NCI-H1092 treated with DMSO at 0.1 percent for 48 hours (cell line): ENCODE data around the gene AMY1B.
"Not testable (repeated sequence)": the region's sequence is repeated elsewhere in the genome, so short reads cannot be mapped to it uniquely, and the experiment has no call there.

Experiments
- DNase-seq: peaks from one replicate; lab custom pipeline; 2025; lab: John Stamatoyannopoulos, UW

The AMY1B gene

GRCh38 chr1:103696110-103696509 lies at the start of gene AMY1B:
AMY1B (minus strand) TSS chr1:103696210; CDS start chr1:103695639, 571 bp downstream.
- not testable (repeated sequence) for DNase-seq

GRCh38 chr1:103745040-103745439 lies 49.0 kb upstream of the AMY1B start:
- DNase-seq = not testable (repeated sequence)

DNA sequence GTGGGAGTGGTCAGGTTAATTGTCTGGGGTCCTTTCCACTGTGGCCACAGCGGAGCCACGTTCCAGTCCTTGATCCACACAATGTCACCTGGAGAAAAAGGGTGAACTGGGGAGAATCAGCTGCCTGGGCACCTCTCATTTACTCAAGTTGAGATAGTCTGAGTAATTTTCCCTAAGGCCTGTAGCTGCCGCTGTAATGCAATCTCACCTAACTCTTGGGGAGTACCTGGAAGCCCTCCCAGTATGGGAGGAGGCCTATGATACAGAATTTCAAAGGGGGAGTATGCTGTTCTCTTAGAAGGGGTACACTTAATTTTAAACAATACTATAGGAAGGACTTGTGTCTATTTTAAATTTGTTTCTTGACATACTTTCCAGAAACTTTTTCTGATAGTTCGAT lies 48.4 kb upstream of the AMY1B start:
- DNase-seq = not testable (repeated sequence)

DNA sequence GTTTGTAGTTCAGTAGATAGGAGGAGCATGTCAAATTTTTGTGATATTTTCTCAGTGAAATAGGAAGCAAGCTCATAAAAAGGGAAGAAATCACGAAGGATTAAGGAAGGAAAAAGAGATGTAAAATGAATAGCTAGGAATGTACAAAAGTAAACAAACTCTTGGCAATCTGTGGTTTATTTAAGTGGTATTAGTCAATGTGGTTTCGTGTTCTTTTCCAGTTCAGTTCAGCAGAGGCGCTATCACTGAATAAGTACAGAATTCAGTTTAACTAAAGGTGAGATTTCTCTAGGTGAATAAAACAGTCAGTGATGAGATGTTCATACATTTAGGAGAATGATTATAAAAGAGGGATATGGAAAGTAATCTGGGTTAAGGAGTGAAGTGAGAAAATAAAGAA lies 42.0 kb upstream of the AMY1B start:
- DNase-seq = not testable (repeated sequence)

GRCh38 chr1:103735334-103735733 lies 39.3 kb upstream of the AMY1B start:
- not testable (repeated sequence) for DNase-seq

- DNase-seq = not testable (repeated sequence)
Observed at GRCh38 chr1:103721473-103721872, 25.5 kb upstream of the AMY1B start.

GRCh38 chr1:103717404-103717803 lies 21.4 kb upstream of the AMY1B start:
- DNase-seq = not testable (repeated sequence)

- not testable (repeated sequence) for DNase-seq
Observed at GRCh38 chr1:103710381-103710780, 14.4 kb upstream of the AMY1B start.

- DNase-seq = not testable (repeated sequence)
Observed at GRCh38 chr1:103707670-103708069, 11.7 kb upstream of the AMY1B start.

DNA sequence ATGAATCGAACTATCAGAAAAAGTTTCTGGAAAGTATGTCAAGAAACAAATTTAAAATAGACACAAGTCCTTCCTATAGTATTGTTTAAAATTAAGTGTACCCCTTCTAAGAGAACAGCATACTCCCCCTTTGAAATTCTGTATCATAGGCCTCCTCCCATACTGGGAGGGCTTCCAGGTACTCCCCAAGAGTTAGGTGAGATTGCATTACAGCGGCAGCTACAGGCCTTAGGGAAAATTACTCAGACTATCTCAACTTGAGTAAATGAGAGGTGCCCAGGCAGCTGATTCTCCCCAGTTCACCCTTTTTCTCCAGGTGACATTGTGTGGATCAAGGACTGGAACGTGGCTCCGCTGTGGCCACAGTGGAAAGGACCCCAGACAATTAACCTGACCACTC lies 5.2 kb upstream of the AMY1B start:
- not testable (repeated sequence) for DNase-seq

GRCh38 chr1:103700669-103701068 lies 4.7 kb upstream of the AMY1B start:
- not testable (repeated sequence) for DNase-seq

DNA sequence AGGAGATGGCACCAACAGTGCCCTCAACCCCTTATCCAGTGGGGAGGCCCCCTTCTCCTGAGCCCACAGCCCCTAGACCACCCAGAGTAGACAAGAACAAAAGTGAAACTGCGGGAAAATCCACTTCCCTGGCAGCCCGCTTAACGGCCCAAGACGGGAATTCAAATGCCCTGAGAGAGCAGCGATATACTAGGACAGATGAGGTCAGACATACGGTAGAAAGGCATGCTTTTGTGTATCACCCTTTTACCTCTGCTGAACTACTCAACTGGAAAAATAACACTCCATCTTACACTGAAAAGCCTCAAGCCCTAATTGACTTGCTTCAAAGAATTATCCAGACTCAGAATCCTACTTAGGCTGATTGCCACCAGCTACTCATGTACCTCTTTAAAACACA lies 1.4 kb upstream of the AMY1B start:
- not testable (repeated sequence) for DNase-seq

DNA sequence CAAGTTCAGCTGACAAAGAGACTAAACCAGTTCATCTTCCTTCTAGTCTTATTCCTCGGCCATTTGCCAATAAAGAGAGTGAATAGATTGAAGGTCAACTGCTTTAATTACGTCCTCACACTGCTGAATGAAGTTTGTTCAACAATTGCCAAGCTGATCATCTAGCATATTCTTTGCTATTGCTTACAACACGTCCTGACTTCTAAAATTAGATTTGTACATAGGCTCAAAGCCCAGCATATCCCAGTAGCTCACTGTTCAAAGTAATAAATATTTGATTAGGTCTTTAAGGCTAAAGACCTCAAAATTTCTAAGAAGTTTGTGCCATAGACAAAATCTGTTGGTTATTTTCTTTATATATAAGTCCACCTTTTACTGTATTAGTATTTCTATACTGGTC lies 19.7 kb downstream of the AMY1B start:
- DNase-seq = not testable (repeated sequence)

GRCh38 chr1:103655460-103655859 lies 40.5 kb downstream of the AMY1B start, which contains the start of gene AMY1A:
AMY1A (plus strand) TSS chr1:103655760; CDS start chr1:103656331, 571 bp downstream.
- DNase-seq = not testable (repeated sequence)

DNA sequence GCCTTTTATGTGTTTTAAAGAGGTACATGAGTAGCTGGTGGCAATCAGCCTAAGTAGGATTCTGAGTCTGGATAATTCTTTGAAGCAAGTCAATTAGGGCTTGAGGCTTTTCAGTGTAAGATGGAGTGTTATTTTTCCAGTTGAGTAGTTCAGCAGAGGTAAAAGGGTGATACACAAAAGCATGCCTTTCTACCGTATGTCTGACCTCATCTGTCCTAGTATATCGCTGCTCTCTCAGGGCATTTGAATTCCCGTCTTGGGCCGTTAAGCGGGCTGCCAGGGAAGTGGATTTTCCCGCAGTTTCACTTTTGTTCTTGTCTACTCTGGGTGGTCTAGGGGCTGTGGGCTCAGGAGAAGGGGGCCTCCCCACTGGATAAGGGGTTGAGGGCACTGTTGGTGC lies 41.9 kb downstream of the AMY1B start:
- DNase-seq = not testable (repeated sequence)

GRCh38 chr1:103650889-103651288 lies 45.1 kb downstream of the AMY1B start:
- DNase-seq = not testable (repeated sequence)

- not testable (repeated sequence) for DNase-seq
Observed at GRCh38 chr1:103650305-103650704, 45.7 kb downstream of the AMY1B start.

DNA sequence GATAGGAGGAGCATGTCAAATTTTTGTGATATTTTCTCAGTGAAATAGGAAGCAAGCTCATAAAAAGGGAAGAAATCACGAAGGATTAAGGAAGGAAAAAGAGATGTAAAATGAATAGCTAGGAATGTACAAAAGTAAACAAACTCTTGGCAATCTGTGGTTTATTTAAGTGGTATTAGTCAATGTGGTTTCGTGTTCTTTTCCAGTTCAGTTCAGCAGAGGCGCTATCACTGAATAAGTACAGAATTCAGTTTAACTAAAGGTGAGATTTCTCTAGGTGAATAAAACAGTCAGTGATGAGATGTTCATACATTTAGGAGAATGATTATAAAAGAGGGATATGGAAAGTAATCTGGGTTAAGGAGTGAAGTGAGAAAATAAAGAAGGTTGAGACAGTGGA lies 52.1 kb downstream of the AMY1B start:
- not testable (repeated sequence) for DNase-seq

DNA sequence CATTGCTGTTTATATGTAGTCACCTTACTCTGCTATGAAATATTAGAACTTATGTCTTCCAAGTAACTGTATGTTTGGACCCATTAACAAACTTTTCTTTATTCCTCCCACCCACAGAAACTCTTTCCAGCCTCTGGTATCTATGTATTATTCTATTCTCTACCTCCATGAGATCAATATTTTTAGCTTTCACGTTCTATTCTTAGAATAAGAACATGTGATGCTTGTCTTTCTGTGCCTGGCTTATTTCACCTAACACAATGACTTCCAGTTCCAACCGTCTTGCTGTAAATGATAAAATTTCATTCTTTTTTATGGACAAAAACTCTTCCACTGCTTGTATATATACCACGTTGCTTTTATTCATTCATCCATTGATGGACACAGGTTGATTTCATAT lies 54.8 kb downstream of the AMY1B start:
- DNase-seq = not testable (repeated sequence)
